HG02870 (cell line): ENCODE data around the gene ACVR1C.

Experiments
- ATAC-seq: cut with Tn5 transposase; IDR thresholded peaks from one replicate; pipeline ENCODE4 v1.9.1; 2021; ENCODE audit warnings: mild to moderate bottlenecking, moderate library complexity; ENCODE audit not compliant: unreplicated experiment

The ACVR1C gene

DNA sequence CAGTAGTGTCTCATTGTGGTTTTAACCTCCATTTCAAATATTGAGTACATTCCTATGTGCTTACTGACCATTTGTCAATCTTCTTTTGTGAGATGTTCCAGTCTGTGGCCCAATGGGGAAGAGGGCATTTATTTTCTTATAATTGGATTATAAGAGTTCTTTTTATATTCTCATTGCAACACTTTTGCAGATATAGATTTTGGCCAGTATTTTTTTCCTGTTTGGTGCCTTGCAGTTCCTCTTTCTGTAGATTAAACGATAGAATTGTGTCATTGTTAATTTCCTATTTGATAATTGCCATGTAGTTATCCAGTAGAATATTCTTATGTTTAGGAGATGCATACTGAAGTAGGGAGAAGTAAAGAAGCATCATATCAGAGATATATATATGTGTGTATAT, 128.3 kb downstream of the ACVR1C start:
- no peak for ATAC-seq

DNA sequence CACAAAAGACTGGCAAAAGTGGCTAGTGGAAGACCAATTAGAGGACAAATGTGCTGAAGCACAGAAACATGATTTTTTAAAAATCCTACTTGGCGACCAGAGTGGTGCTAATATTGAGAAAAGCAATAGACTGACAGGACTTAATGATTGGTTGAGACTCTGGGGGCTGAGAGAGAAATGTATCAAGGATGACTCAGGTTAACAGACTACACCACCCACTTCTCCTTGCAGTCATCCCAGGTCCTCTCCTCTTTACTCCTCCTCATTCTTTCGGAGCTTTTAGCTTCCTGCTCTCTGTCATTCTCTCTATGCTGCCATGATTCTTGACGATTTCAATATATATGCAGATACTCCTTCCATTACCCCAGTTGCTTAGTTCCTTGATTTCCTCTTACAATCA, 130.2 kb downstream of the ACVR1C start:
- ATAC-seq, result no peak

GRCh38 chr2:157497638-157498314, 130.9 kb downstream of the ACVR1C start:
- peak; percentile 71 for ATAC-seq

GRCh38 chr2:157492189-157492773, 136.4 kb downstream of the ACVR1C start:
- ATAC-seq, result peak; percentile 94

DNA sequence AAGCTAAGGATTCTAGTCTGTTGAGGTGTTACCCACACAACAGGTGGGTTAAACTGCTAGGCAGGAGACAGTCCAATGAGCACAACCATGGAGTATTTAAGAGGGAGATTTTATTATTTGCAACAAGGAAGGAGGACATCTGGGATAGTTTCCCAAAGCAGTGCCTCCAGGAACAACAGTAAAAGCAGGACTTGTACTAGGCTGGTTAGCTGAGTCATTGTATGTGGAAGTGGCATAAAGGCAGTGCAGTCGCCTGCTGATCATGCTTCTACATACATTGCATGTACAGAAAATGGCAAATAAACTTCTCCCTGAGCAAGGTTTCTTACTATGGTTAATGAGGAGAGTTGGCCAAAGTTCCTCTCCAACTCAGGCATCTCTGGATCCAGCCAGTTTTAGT, 138.7 kb downstream of the ACVR1C start:
- no peak for ATAC-seq

GRCh38 chr2:157488877-157489276, 139.8 kb downstream of the ACVR1C start:
- ATAC-seq, result no peak

DNA sequence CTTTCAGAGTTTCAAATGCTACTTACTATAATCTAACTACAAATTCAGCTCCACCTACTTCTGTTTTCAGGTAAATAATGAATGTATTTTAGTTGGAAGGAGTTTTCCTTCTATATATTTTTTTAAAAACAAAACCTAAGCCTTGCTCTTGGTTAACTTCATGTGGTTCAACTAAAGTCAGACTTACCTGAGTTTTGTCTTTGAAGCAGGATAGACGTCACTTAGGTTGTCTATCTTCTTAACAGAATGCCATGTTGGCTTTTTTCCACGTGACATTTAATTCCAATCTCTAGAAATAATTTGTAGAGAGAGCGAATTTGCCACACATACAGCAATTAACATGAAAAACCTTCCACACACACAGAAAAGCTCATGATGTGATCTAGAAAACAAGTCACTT, 140.9 kb downstream of the ACVR1C start:
- ATAC-seq, result no peak

DNA sequence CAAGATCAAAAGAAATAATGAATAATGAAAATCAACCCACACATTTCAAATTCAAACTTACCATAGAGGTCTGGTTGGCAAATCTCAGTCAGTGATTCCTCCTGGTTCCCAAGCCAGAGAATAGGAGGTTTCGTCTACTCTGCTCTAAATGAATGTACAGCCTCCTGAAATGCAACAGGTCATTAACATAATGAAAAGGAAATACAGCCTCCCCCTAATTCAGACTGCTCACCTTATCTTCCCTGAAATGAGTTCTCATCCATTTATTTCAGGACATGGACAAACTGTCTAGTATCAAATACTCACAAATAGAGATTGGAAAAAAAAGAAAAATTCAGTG, 141.4 kb downstream of the ACVR1C start:
- ATAC-seq, result no peak

DNA sequence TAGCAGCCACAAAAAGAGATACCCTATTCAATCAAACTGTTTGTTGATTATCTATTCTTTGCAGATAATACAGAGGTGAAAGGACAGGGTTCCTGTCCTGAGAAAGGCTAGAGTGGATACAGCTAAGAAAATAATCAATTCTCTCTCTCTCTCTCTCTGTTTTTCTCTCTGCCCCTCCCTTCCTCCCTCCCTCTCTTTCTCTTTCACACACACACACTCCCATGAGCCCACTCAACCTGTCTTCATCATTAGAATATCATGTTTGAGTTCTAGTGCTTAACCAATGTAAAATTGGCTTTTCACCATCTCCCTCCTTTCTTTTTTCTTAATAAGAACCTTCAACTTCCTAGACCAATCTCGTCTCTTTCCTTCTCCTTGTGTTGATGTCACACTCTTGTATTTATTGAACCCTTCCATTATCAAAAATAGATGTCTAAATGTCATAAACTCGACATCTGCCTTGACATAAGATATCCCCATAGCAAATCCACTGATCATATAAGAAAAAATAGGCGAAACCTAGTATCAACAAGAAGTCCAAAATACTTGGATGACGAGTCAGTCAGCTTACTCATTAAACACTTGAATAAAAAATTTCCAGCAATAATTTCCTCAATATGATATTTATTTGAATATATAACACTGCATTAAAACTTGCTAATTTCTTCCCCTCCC, 141.9 kb downstream of the ACVR1C start:
- ATAC-seq, result no peak

DNA sequence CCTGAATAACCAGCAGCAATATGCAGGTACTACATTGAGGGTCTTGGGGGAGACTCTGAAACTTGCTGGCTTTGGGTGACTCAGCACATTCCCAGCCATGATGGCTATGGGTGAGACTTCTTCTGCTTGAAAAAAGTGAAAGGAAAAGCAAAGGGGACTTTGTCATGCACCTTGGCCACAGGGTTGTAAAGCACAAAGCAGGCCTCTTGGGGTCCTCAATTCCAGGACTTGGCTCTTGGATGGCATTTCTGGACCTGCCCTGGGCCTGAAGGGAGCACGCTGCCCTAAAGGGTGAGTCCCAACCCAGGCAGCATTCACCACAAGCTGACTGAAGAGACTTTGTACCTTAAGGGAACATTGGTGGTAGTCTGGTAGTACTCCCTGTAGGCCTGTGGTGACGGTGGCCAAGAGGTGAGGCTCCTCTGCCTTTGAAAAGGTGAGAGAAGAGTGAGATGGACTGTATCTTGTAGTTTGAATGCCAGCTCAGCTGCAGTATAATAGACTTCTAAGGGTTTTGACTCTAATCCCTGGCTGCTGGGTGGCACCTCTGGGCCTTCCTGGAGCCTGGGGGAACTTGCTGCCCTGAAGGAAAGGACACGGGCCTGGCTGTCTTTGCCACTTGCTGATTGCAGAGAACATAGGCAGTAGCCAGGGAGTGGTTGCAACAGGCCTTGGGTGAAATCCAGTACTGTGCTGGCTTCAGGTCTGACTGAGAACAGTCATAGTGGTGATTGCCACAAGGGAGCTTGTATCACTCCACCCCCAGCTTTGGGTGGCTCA, 148.3 kb downstream of the ACVR1C start:
- peak; percentile 90 for ATAC-seq

DNA sequence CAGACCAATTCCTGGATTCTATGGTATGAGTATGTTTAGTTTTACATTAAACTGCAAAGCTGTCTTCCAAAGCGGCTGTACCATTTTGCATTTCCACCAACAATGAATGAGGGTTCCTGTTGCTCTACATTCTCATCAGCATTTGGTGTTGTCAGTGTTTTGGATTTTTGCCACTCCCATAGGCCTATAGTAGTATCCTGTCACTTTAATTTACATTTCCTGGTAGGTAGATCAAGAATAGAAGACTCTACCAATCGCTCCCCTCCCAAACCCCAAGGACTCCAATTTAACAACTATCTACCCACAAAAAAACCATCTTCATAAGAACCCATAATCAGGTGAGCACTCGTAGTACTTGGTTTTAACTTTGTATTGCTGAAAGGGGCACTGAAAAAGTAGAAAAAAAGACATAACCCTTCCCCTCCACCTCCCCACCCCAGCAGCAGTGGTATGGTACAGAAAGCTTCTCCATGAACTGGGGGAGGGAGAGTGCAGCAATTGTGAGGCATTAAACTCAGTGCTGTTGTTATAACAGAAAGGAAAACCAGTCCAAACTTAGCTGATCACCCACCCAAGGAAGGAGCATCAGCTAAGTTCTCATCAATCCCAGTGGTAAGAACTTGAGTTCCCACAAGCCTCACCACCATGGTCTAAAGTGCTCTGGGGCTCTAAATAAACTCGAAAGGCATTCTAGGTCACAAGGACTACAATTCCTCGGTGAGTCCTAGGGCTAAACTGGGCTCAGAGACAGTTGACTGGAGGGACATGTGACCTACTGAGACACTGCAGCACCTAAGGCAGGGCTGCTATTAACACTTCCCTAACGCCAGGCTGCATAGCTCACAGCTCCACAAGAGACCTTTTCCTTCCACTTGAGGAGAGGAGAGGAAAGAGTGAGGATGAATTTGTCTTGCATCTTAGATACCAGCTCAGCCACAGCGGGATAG, 149.3 kb downstream of the ACVR1C start:
- peak; percentile 29 for ATAC-seq

DNA sequence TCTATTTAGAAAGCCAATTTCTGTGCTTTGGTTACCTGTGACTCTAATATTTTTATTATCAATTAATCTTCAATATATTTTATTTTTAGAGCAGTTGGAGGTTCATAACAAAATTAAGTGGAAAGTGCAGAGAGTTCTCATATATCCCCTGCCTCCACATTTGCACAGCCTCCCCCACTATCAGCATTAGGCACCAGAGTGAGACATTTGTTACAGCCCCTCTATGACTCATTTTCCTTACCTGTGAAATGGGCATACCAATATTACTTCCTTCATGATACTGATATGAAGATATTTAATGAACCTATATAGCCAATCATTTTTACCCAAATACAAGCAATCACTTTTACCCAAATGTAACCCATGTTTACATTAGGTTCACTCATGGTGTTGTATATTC, 150.7 kb downstream of the ACVR1C start:
- ATAC-seq, result no peak

DNA sequence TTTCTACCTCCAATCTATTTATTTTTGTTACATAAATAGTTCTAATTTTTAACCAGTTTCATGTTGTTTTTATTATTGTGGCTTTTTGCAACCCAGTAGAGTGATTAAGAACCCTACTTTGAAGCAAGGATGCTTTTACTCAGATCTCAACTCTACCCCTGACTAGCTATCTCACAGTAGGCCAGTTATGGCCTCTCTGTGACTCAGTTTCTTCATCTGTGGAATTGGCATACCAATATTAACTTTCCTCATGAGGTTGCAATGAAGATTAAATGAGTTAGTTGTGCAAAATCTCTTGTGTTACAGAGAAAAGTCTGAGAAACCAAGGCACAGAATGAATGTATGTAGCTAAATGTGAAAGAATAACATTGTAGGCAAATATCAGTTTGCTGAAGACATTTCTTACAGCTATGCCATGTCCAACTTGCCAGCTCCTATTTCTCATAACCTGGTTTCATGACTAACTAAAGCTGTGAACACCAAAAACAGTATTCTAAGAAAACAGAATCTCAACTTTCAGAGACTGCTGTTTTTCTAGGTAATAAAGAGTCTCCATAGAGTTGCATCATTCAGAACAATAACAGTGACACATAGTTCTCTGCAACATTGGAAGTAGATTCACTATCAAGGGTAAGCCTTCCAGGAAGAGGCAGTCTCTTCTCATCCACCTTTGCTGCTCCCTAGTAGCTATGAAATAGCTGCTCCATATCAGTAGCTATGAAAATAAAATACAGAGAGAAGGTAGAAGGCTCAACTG, 151.5 kb downstream of the ACVR1C start:
- ATAC-seq, result no peak
